Prostate gland (tissue), 2 donors: ENCODE measurements around the gene ZNF212. TPM values are rescaled to one million over a fixed set of nuclear protein-coding genes. Genes with fewer than 3 reads are reported as not detected.

Source experiments
- DNase-seq: peaks from one replicate; pipeline ENCODE4 v3.0.0-alpha.2; 2019; ENCODE audit warnings: low spot score
- H3K27ac ChIP-seq, 2 donors: fragments of 200-600 bp; sonication (generic); 2 replicates each; pipeline ENCODE4 v1.5.1; 2017 to 2019
- H3K27me3 ChIP-seq: fragments of 200-600 bp; sonication (generic); replicated peaks from 2 replicates; pipeline ENCODE4 v1.5.1; 2019; ENCODE audit not compliant: insufficient read depth
- H3K36me3 ChIP-seq, 2 donors: fragments of 200-600 bp; sonication (generic); 1 replicate in 1 of 2; 2 replicates in 1 of 2; pipeline versions ENCODE4 v1.5.1 to v1.8.1; 2017 to 2019
- H3K4me1 ChIP-seq: fragments of 200-600 bp; sonication (generic); replicated peaks from 2 replicates; pipeline ENCODE4 v1.5.1; 2019
- H3K4me3 ChIP-seq, 2 donors: fragments of 200-600 bp; sonication (generic); 2 replicates each; pipeline ENCODE4 v1.5.1; 2017 to 2019
- H3K9me3 ChIP-seq: fragments of 200-600 bp; sonication (generic); 2 replicates; pipeline ENCODE4 v1.5.1; 2017
- POLR2A ChIP-seq: fragments of 450-650 bp; IDR thresholded peaks from one replicate; pipeline ENCODE4 v1.6.1; 2016; ENCODE audit warnings: antibody characterized with exemption, mild to moderate bottlenecking
- POLR2AphosphoS5 ChIP-seq: sonication (generic); formaldehyde crosslinking; IDR thresholded peaks from one replicate; pipeline ENCODE4 v1.6.1; 2017; ENCODE audit warnings: antibody characterized with exemption
- WGBS: methylation state at CpG from one replicate; pipeline ENCODE4 v1.1.5; 2018; 5-methylcytosine and 5-hydroxymethylcytosine counted together
- intact Hi-C: fragments of 100-400 bp; cut with DNase I; formaldehyde crosslinking; loops from one replicate; pipeline ENCODE4 v1.14.2; 2022
- total RNA-seq, 2 donors: library from RNA; depleted of rRNA; stranded (reverse); fragments of >200 nt; gene quantifications; one replicate each; pipeline ENCODE4 v1.1.0, GENCODE V29; 2016
- TF ChIP-seq, protein P1 (sequence below), 4 experiments: fragments of 200-600 bp in 2 of 4; fragments of 450-650 bp in 2 of 4; sonication (generic) in 2 of 4; IDR thresholded peaks; 1 replicate in 3 of 4; 2 replicates in 1 of 4; pipeline ENCODE4 v1.5.1; 2016 to 2019; ENCODE audit warnings: antibody characterized with exemption in 4 of 4, mild to moderate bottlenecking in 2 of 4, moderate library complexity in 2 of 4

ZNF212 gene
- total RNA-seq, 2 donors from 2014 or later = 8.9 to 15.9 TPM

DNA sequence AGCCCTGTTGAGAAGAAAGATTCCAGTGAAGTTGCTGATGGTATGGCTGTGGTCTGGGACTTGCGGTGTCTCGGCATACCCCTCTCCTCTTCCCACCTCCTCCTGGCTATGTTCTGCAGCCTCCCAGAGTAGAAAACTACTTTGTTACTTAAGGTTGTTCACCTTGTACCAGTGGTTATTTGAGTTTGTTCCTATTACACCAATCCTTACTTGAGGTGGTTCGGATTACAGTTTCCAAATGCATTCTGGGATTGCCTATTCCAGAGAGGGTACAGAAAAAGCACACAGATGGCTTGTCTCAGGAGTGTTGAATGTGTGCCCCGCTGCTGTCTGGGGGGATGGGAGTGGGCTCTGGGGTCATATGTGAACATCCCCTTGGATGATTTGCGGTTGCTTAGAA, 15.7 kb downstream of the ZNF212 start:
- TF ChIP-seq, protein P1, sequence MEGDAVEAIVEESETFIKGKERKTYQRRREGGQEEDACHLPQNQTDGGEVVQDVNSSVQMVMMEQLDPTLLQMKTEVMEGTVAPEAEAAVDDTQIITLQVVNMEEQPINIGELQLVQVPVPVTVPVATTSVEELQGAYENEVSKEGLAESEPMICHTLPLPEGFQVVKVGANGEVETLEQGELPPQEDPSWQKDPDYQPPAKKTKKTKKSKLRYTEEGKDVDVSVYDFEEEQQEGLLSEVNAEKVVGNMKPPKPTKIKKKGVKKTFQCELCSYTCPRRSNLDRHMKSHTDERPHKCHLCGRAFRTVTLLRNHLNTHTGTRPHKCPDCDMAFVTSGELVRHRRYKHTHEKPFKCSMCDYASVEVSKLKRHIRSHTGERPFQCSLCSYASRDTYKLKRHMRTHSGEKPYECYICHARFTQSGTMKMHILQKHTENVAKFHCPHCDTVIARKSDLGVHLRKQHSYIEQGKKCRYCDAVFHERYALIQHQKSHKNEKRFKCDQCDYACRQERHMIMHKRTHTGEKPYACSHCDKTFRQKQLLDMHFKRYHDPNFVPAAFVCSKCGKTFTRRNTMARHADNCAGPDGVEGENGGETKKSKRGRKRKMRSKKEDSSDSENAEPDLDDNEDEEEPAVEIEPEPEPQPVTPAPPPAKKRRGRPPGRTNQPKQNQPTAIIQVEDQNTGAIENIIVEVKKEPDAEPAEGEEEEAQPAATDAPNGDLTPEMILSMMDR (IDR thresholded peaks at IDR 0.05) = no peak
- TF ChIP-seq POLR2AphosphoS5 (no peak), POLR2A (no peak)
- Histone ChIP-seq H3K9me3 (no peaks in the 10 kb centered on the region), H3K4me3 (no peak overlapping the region), H3K36me3 (peaks cover 0 to 14% of the 10 kb centered on the region in 2 donors), H3K27me3 (no peaks in the 10 kb centered on the region), H3K27ac (no peak overlapping the region), H3K4me1 (no peaks in the 10 kb centered on the region)
- 89% methylated on average over 5 of the region's 5 CpGs for WGBS
- DNase-seq = no peak
- intact Hi-C loops = no loop called here

GRCh38 chr7:149256568-149256967, 17.1 kb downstream of the ZNF212 start:
- no peak for DNase-seq
- 90% methylated on average over 4 of the region's 4 CpGs for WGBS
- H3K27me3 ChIP-seq = no peaks in the 10 kb centered on the region
- no peaks in the 10 kb centered on the region for H3K9me3 ChIP-seq
- H3K36me3 ChIP-seq = peaks cover 0 to 14% of the 10 kb centered on the region in 2 donors
- H3K4me1 ChIP-seq = no peaks in the 10 kb centered on the region
- H3K27ac ChIP-seq = no peak overlapping the region
- intact Hi-C loops = no loop called here
- no peak overlapping the region for H3K4me3 ChIP-seq
- TF ChIP-seq, protein P1 (IDR thresholded peaks at IDR 0.05) = no peak
- TF ChIP-seq POLR2AphosphoS5 (no peak), POLR2A (no peak)

DNA sequence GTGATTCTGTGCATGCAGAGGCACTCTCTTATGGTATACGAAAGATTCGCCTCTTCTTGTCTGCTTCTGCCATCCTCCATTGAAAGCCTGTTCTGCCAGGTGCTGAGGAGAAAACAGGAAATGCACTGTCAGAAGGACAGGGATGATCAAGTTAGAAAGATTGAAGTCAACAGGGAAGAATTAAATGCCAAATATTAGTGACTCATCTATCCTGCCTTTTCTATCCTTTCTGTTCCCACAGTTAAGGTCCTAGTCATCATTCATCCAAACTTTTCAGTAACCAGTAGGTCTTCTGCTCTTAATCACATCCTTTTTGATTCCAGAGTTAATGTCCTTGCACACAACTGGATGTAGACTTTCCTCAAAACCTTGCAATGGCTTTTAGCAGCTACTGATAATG, 17.7 kb downstream of the ZNF212 start:
- no peak overlapping the region for H3K27ac ChIP-seq
- H3K27me3 ChIP-seq = no peaks in the 10 kb centered on the region
- DNase-seq = no peak
- intact Hi-C loops = no loop called here
- H3K4me1 ChIP-seq = no peaks in the 10 kb centered on the region
- peaks cover 0 to 14% of the 10 kb centered on the region in 2 donors for H3K36me3 ChIP-seq
- 74% methylated on average over 2 of the region's 2 CpGs for WGBS
- no peaks in the 10 kb centered on the region for H3K9me3 ChIP-seq
- no peak for TF ChIP-seq POLR2AphosphoS5
- TF ChIP-seq, protein P1 (IDR thresholded peaks at IDR 0.05) = no peak
- no peak for TF ChIP-seq POLR2A
- H3K4me3 ChIP-seq = no peak overlapping the region

- no peak for DNase-seq
- no peaks in the 10 kb centered on the region for H3K4me1 ChIP-seq
- peaks cover 0 to 4% of the 10 kb centered on the region in 2 donors for H3K36me3 ChIP-seq
- intact Hi-C loops = loop anchor here (10.0 kb wide), 2 partner anchors 233 to 363 kb away; partner anchors contain the start of gene ZNF746
- peak overlapping the region; percentile 91 to 92 for H3K27ac ChIP-seq
- 2% methylated on average over 16 of the region's 16 CpGs for WGBS
- H3K9me3 ChIP-seq = no peaks in the 10 kb centered on the region
- H3K27me3 ChIP-seq = no peaks in the 10 kb centered on the region
- TF ChIP-seq POLR2A = no peak
- no peak for TF ChIP-seq POLR2AphosphoS5
- TF ChIP-seq, protein P1 (IDR thresholded peaks at IDR 0.05) = no peak
- H3K4me3 ChIP-seq = peak overlapping the region; percentile 53 to 65
Observed at GRCh38 chr7:149261316-149261828, 21.9 kb downstream of the ZNF212 start.
